ENCODE measurements around the gene PCMTD2.
"Not testable (repeated sequence)": the region's sequence is repeated elsewhere in the genome, so short reads cannot be mapped to it uniquely, and the experiment has no call there.

- not testable (repeated sequence) for TF ChIP-seq CTCF (conservative IDR thresholded peaks at IDR 0.05; ENCODE audit: low read depth, low read length); EZH2 (IDR thresholded peaks at IDR 0.05; ENCODE audit: low read length, unreplicated experiment)
These were observed 47.5 kb downstream of the PCMTD2 start for GRCh38 chr20:64303086-64303485.
